ENCODE data around the gene CHI3L2.

- TF ChIP-seq CTCF (IDR thresholded peaks at IDR 0.05; ENCODE audit: insufficient read depth, low read depth, low read length) (no peak), EZH2 (IDR thresholded peaks at IDR 0.05; ENCODE audit: insufficient read depth, low read length) (no peak)
Measured at GRCh38 chr1:111253876-111254275, 26.4 kb downstream of the CHI3L2 start.

All from astrocyte (in vitro differentiated cells and primary cell).